HUES48 (cell line): ENCODE data around the gene SPSB1.

Experiments
- H3K27ac ChIP-seq: one replicate; pipeline ENCODE4 v1.7.0; 2013; ENCODE audit warnings: low read depth, low read length, inconsistent platforms
- H3K27me3 ChIP-seq: 2 replicates; pipeline ENCODE4 v1.6.1; 2013; ENCODE audit warnings: mild to moderate bottlenecking, low read length; ENCODE audit not compliant: control insufficient read depth, insufficient read depth
- H3K36me3 ChIP-seq: 2 replicates; pipeline ENCODE4 v1.6.1; 2013; ENCODE audit warnings: low read length; ENCODE audit not compliant: control insufficient read depth, insufficient read depth
- H3K4me1 ChIP-seq: 2 replicates; pipeline ENCODE4 v1.6.1; 2013; ENCODE audit warnings: mild to moderate bottlenecking, low read length; ENCODE audit not compliant: control insufficient read depth, insufficient read depth
- H3K4me3 ChIP-seq: 2 replicates; pipeline ENCODE4 v1.5.1; 2013; ENCODE audit warnings: mild to moderate bottlenecking, low read depth, low read length
- H3K9ac ChIP-seq: 2 replicates; pipeline ENCODE4 v1.6.1; 2013; ENCODE audit warnings: mild to moderate bottlenecking, low read depth, low read length, moderate library complexity
- H3K9me3 ChIP-seq: 2 replicates; pipeline ENCODE4 v1.6.1; 2013; ENCODE audit warnings: low read length; ENCODE audit not compliant: control insufficient read depth, insufficient read depth

SPSB1 gene

GRCh38 chr1:9306006-9306405 lies 13.3 kb downstream of the SPSB1 start:
- Histone ChIP-seq H3K27me3 (no peaks in the 10 kb centered on the region), H3K4me3 (no peak overlapping the region), H3K4me1 (no peaks in the 10 kb centered on the region), H3K9ac (no peak overlapping the region), H3K9me3 (no peaks in the 10 kb centered on the region), H3K27ac (no peak overlapping the region), H3K36me3 (no peaks in the 10 kb centered on the region)

- no peaks in the 10 kb centered on the region for H3K9me3 ChIP-seq
- H3K4me1 ChIP-seq = no peaks in the 10 kb centered on the region
- H3K9ac ChIP-seq = no peak overlapping the region
- H3K27ac ChIP-seq = no peak overlapping the region
- no peak overlapping the region for H3K4me3 ChIP-seq
- H3K27me3 ChIP-seq = no peaks in the 10 kb centered on the region
- H3K36me3 ChIP-seq = no peaks in the 10 kb centered on the region
Observed at GRCh38 chr1:9307303-9307702, 14.6 kb downstream of the SPSB1 start.

GRCh38 chr1:9308236-9308785 lies 15.6 kb downstream of the SPSB1 start:
- Histone ChIP-seq H3K9me3 (no peaks in the 10 kb centered on the region), H3K4me3 (no peak overlapping the region), H3K27me3 (no peaks in the 10 kb centered on the region), H3K36me3 (no peaks in the 10 kb centered on the region), H3K9ac (no peak overlapping the region), H3K27ac (no peak overlapping the region), H3K4me1 (no peaks in the 10 kb centered on the region)

GRCh38 chr1:9309080-9309479 lies 16.4 kb downstream of the SPSB1 start:
- H3K27ac ChIP-seq = no peak overlapping the region
- H3K36me3 ChIP-seq = no peaks in the 10 kb centered on the region
- H3K4me1 ChIP-seq = no peaks in the 10 kb centered on the region
- H3K9me3 ChIP-seq = no peaks in the 10 kb centered on the region
- H3K9ac ChIP-seq = no peak overlapping the region
- no peaks in the 10 kb centered on the region for H3K27me3 ChIP-seq
- H3K4me3 ChIP-seq = no peak overlapping the region

GRCh38 chr1:9309991-9310390 lies 17.3 kb downstream of the SPSB1 start:
- Histone ChIP-seq H3K4me3 (no peak overlapping the region), H3K36me3 (no peaks in the 10 kb centered on the region), H3K27me3 (no peaks in the 10 kb centered on the region), H3K9ac (no peak overlapping the region), H3K4me1 (no peaks in the 10 kb centered on the region), H3K27ac (no peak overlapping the region), H3K9me3 (no peaks in the 10 kb centered on the region)

- no peak overlapping the region for H3K4me3 ChIP-seq
- no peak overlapping the region for H3K27ac ChIP-seq
- no peaks in the 10 kb centered on the region for H3K9me3 ChIP-seq
- H3K4me1 ChIP-seq = no peaks in the 10 kb centered on the region
- H3K36me3 ChIP-seq = no peaks in the 10 kb centered on the region
- H3K27me3 ChIP-seq = no peaks in the 10 kb centered on the region
- H3K9ac ChIP-seq = no peak overlapping the region
Observed at GRCh38 chr1:9311029-9311428, 18.3 kb downstream of the SPSB1 start.

- no peak overlapping the region for H3K4me3 ChIP-seq
- H3K36me3 ChIP-seq = no peaks in the 10 kb centered on the region
- no peaks in the 10 kb centered on the region for H3K27me3 ChIP-seq
- no peak overlapping the region for H3K27ac ChIP-seq
- H3K4me1 ChIP-seq = no peaks in the 10 kb centered on the region
- H3K9me3 ChIP-seq = no peaks in the 10 kb centered on the region
- H3K9ac ChIP-seq = no peak overlapping the region
Observed at GRCh38 chr1:9311479-9311878, 18.8 kb downstream of the SPSB1 start.

GRCh38 chr1:9312168-9312720 lies 19.6 kb downstream of the SPSB1 start:
- Histone ChIP-seq H3K27me3 (no peaks in the 10 kb centered on the region), H3K9me3 (no peaks in the 10 kb centered on the region), H3K36me3 (no peaks in the 10 kb centered on the region), H3K9ac (no peak overlapping the region), H3K4me3 (no peak overlapping the region), H3K4me1 (no peaks in the 10 kb centered on the region), H3K27ac (no peak overlapping the region)

- H3K9me3 ChIP-seq = no peaks in the 10 kb centered on the region
- H3K9ac ChIP-seq = no peak overlapping the region
- H3K4me3 ChIP-seq = no peak overlapping the region
- H3K27me3 ChIP-seq = no peaks in the 10 kb centered on the region
- no peaks in the 10 kb centered on the region for H3K36me3 ChIP-seq
- no peak overlapping the region for H3K27ac ChIP-seq
- no peaks in the 10 kb centered on the region for H3K4me1 ChIP-seq
Observed at GRCh38 chr1:9313576-9313975, 20.9 kb downstream of the SPSB1 start.

- Histone ChIP-seq H3K27ac (no peak overlapping the region), H3K36me3 (no peaks in the 10 kb centered on the region), H3K4me1 (peaks cover under 1% of the 10 kb centered on the region; the same call in 1 of the 2 replicates), H3K9ac (no peak overlapping the region), H3K27me3 (no peaks in the 10 kb centered on the region), H3K4me3 (no peak overlapping the region), H3K9me3 (no peaks in the 10 kb centered on the region)
Observed at GRCh38 chr1:9314111-9314510, 21.4 kb downstream of the SPSB1 start.

- H3K9me3 ChIP-seq = no peaks in the 10 kb centered on the region
- no peak overlapping the region for H3K4me3 ChIP-seq
- no peaks in the 10 kb centered on the region for H3K27me3 ChIP-seq
- H3K9ac ChIP-seq = no peak overlapping the region
- H3K4me1 ChIP-seq = peaks cover 8% of the 10 kb centered on the region; the same call in 1 of the 2 replicates
- no peaks in the 10 kb centered on the region for H3K36me3 ChIP-seq
- no peak overlapping the region for H3K27ac ChIP-seq
Observed at GRCh38 chr1:9314711-9315379, 22.2 kb downstream of the SPSB1 start.
